NCI-H1694 treated with DMSO at 0.1 percent for 48 hours (cell line): Measurements from ENCODE around the gene FLNC.

Experiments used
- DNase-seq: peaks from one replicate; lab custom pipeline; 2025; lab: John Stamatoyannopoulos, UW

FLNC gene

DNA sequence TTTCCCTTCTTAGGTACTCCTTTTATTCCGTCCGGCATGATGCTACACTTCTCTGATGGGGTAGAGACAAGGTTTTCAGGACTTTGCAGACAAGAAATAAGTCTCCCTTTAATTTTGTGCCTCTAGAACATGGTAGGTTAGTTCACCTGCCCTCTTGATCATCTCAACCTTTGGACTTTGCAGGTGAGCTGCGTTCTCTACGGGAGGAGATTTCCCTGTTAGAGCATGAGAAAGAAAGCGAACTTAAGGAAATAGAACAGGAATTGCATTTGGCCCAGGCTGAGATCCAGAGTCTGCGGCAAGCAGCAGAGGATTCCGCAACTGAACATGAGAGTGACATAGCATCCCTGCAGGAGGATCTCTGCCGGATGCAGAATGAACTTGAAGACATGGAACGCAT is 29.2 kb upstream of the FLNC start:
- DNase-seq: no peak

- no peak for DNase-seq
These were observed 28.4 kb upstream of the FLNC start for GRCh38 chr7:128801667-128802418.

GRCh38 chr7:128804484-128804883 is 25.7 kb upstream of the FLNC start:
- DNase-seq: no peak

DNA sequence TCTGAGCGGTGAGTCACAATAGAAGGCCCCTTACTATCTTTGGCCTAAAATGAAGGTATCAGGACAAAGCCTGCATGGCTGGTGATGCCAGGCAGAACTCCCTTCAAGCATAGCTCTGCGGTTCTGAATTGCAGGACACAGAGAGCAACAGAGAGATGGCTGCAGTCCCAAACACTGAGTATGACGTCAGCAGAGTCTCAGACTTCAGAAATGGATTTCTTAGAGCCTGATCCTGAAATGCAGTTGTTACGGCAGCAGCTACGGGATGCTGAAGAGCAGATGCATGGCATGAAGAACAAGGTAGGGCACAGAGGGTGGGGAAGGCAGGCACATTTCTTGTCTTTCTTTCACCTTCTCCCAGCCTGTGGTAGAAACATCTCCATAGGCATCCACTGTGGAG is 25.0 kb upstream of the FLNC start:
- DNase-seq: no peak

DNA sequence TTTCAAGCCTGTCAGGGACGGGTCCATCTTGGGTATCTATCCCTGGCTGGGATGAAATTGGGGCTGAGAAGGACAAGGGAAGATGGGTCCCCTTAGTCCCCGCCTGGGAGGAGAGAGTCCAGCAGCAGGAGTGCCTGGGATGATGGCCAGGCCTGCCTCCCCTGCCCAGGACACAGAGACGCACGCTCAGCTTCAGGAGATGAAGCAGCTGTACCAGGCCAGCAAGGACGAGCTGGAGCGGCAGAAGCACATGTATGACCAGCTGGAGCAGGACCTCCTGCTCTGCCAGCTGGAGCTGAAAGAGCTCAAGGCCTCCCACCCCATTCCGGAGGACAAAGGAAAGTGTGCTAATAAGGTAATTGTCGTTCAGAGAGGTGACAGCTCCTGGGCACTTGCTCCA is 23.0 kb upstream of the FLNC start:
- no peak for DNase-seq

GRCh38 chr7:128809363-128809762 is 20.8 kb upstream of the FLNC start:
- DNase-seq: no peak

DNA sequence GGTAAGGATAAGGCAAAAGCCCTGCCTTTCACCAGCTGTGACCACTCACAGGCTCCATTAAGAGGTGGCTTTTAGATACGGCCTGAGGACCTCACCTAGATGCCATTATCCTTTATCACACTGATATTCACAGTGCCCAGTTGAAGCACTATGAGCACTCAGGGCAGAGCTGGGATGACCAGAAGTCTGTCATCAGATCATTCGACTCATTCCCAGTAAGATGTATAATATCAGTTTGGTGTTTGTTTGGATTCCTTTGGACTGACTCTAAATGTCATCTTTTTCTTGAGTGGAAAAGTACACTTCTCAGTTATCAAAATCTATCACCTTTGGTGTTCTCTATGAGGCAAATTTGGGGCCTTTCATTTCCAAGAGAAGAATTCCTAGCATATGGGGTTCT is 19.7 kb upstream of the FLNC start:
- no peak for DNase-seq

DNA sequence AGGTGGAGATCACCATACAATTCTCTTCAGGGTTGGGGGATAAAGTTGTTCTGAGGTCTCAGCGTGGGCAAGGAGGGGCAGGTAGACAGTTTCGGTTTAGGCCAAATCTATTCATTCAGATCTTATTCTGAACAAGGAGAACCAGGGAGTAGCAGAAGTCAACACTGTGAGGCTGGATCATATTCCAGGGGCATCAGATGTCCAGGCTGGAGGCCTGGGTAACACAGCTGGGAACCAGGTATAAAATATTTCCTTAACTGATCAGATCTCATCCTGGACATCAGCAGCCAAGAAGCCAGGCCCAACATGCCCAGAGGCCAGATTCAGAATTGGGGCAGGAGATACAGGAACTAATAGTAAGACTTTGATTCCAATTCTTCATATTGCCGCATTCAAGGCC is 19.2 kb upstream of the FLNC start:
- DNase-seq: no peak

- DNase-seq: no peak
These were observed 18.4 kb upstream of the FLNC start for GRCh38 chr7:128811631-128812430.

- no peak for DNase-seq
These were observed 17.6 kb upstream of the FLNC start for GRCh38 chr7:128812514-128813168.

- peak; percentile 34 for DNase-seq
These were observed 15.7 kb upstream of the FLNC start for GRCh38 chr7:128814499-128814898.

GRCh38 chr7:128815289-128815942 is 14.8 kb upstream of the FLNC start:
- DNase-seq: no peak

GRCh38 chr7:128818694-128819093 is 11.5 kb upstream of the FLNC start:
- DNase-seq: no peak

GRCh38 chr7:128821724-128822123 is 8.5 kb upstream of the FLNC start:
- no peak for DNase-seq

- DNase-seq: no peak
These were observed 3.7 kb upstream of the FLNC start for GRCh38 chr7:128826512-128826911.

DNA sequence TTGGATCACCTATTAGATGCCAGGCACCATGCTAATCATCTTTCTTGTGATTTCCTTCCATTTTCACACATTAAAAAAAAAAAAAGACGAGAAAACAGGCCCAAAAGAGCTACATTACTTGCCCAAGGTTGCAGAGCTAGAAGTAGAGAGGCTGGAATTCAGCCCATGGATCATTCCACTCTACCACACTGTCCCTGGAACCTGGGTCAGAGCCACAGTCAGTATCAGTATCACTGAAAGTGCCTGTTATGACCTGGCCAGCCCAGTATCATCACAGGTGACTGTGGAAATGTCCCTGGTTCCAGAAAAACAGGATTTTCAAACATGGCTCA is 3.3 kb upstream of the FLNC start:
- DNase-seq: no peak

- DNase-seq: no peak
These were observed 2.8 kb upstream of the FLNC start for GRCh38 chr7:128827248-128827958.

- no peak for DNase-seq
These were observed 2.1 kb upstream of the FLNC start for GRCh38 chr7:128827971-128828711.

GRCh38 chr7:128829391-128830166 is 627 bp upstream of the FLNC start:
- DNase-seq: no peak

DNA sequence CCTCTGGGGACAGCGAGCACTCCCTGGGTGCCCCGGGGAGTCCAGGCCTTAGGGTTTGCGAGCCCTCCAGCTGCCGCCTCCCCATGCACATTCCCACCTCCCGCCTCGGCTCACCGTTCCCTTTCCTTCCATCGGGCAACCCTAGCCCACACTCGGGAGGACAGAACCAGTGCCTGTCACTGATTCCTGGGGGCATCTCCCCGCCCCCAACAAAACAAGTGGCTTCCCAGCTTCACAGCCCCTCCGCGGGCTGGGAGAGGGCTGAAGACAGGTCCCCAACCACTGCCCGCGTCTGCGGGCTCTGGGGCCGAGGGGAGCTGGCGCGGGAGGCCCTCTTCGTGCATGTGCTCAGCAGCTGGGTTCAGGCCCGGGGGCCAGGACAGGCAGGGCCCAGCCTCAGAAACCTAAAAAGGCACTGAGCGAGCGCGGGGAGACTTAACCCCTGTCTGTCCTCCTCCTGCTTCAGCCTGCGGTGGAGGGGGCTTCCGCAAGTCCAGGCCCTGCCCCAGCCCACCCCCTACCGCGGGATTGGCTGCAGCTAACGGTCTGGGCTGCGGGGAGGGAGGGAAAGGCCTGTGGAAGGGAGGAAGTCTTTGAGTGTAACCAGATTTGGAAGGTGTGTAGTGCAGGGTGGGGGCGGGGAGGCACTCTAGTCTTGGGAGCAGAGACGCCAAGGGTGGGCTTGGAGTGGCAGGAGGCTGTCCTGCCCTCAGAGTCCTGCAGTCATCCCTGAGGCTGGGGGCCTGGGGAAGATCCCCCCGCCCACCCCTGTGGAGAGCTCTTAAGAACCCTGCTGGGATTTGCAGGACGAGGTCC is 1.2 kb downstream of the FLNC start:
- no peak for DNase-seq
